Measurements from ENCODE around the gene SOX30.

DNA sequence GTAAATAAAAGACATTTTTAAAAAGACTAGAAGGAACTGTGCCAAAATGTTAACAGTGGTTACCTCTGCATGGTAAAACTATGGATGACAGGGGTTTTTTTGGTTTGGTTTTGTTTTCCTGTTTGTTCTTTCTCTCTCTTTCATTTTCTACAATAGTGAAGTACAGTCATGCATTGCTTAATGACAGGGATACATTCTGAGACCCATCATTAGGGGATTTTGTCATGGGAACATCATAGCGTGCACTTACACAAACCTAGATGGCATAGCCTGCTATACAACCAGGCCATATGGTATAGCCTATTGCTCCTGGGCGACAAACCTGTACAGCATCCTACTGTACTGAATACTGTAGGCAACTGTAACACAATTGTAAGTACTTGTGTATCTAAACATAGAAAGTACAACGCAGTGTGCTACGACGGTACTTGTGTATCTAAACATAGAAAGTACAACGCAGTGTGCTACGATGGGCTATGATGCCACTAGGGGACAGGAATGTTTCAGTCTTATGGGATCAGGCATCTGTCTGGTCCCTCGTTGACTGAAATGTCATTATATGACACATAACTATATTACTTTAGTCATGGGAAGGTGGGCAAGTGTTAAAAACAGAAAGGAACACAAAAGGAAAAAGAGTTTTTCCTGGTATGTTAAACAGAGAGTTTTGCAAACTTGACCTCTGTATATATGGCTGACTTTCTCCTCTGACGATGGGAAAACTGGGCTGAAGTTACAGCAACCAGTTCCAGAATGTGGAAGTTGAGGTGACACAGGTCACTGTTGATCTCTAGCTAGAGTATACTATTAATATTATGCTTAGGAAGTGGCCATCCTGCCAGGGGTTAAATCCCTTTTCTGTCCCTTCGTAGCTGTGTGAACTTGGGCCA, 69.3 kb downstream of the SOX30 start:
- TF ChIP-seq CTCF (IDR thresholded peaks at IDR 0.05) (no peak), POLR2A (IDR thresholded peaks at IDR 0.05) (no peak)
